Esophagus squamous epithelium (tissue), 5 donors: ENCODE data around the gene KRTAP10-9. TPM values are rescaled to one million over a fixed set of nuclear protein-coding genes. Genes with fewer than 3 reads are reported as not detected.
"Not testable (repeated sequence)": the region's sequence is repeated elsewhere in the genome, so short reads cannot be mapped to it uniquely, and the experiment has no call there.

Experiments used
- DNase-seq: peaks from one replicate; lab custom pipeline; 2025; lab: John Stamatoyannopoulos, UW
- H3K27ac ChIP-seq, 4 donors: fragments of 200-600 bp; sonication (generic); one replicate each; pipeline ENCODE4 v1.5.1; 2016 to 2019; ENCODE audit warnings: mild to moderate bottlenecking in 1 of 4
- H3K27me3 ChIP-seq, 4 donors: fragments of 200-600 bp; sonication (generic); 1 replicate in 3 of 4; 2 replicates in 1 of 4; pipeline versions ENCODE4 v1.5.1 to v1.6.0; 2017 to 2021; ENCODE audit warnings: antibody characterized with exemption in 1 of 4
- H3K36me3 ChIP-seq, 3 donors: fragments of 200-600 bp; sonication (generic); one replicate each; pipeline ENCODE4 v1.5.1; 2016 to 2019
- H3K4me1 ChIP-seq, 3 donors: fragments of 200-600 bp; sonication (generic); one replicate each; pipeline ENCODE4 v1.5.1; 2017 to 2019
- H3K4me3 ChIP-seq, 4 donors: fragments of 200-600 bp; sonication (generic); 1 replicate in 3 of 4; 2 replicates in 1 of 4; pipeline ENCODE4 v1.5.1; 2016 to 2019; ENCODE audit warnings: mild to moderate bottlenecking in 2 of 4, moderate library complexity in 1 of 4
- H3K9me3 ChIP-seq, 3 donors: fragments of 200-600 bp; sonication (generic); one replicate each; pipeline ENCODE4 v1.5.1; 2016 to 2019
- POLR2A ChIP-seq, 4 donors: fragments of 450-650 bp; IDR thresholded peaks; one replicate each; pipeline ENCODE4 v1.6.1; 2017; ENCODE audit warnings: antibody characterized with exemption in 4 of 4, mild to moderate bottlenecking in 4 of 4, moderate library complexity in 3 of 4
- WGBS, 2 donors: methylation state at CpG; one replicate each; pipeline ENCODE4 v1.1.5; 2018; 5-methylcytosine and 5-hydroxymethylcytosine counted together
- intact Hi-C: fragments of 100-400 bp; cut with DNase I; formaldehyde crosslinking; loops from one replicate; pipeline ENCODE4 v1.15.0; 2022
- total RNA-seq, 4 donors: library from RNA; depleted of rRNA; stranded (reverse); fragments of >200 nt; gene quantifications; one replicate each; pipeline ENCODE4 v1.1.0, GENCODE V29; 2016
- TF ChIP-seq, protein P1 (sequence below), 6 experiments: fragments of 450-650 bp in 4 of 6; fragments of 200-600 bp in 2 of 6; sonication (generic) in 2 of 6; IDR thresholded peaks; one replicate each; pipeline ENCODE4 v1.5.1; 2016 to 2019; ENCODE audit warnings: antibody characterized with exemption in 6 of 6, mild to moderate bottlenecking in 4 of 6, moderate library complexity in 4 of 6
- donor health status: DM: yes; HTN: yes; CAD: no.

Gene KRTAP10-9
- total RNA-seq, 4 donors from 2014 or later: not detected

- Histone ChIP-seq H3K27me3 (peaks cover 0 to 65% (median 0%) of the 10 kb centered on the region in 4 donors), H3K9me3 (no peaks in the 10 kb centered on the region), H3K4me1 (peaks cover 0 to 15% (median 0%) of the 10 kb centered on the region in 3 donors), H3K27ac (no peak overlapping the region), H3K36me3 (no peaks in the 10 kb centered on the region), H3K4me3 (no peak overlapping the region)
- DNase-seq: no peak
- no peak for TF ChIP-seq POLR2A (IDR thresholded peaks at IDR 0.05)
- TF ChIP-seq, protein P1, sequence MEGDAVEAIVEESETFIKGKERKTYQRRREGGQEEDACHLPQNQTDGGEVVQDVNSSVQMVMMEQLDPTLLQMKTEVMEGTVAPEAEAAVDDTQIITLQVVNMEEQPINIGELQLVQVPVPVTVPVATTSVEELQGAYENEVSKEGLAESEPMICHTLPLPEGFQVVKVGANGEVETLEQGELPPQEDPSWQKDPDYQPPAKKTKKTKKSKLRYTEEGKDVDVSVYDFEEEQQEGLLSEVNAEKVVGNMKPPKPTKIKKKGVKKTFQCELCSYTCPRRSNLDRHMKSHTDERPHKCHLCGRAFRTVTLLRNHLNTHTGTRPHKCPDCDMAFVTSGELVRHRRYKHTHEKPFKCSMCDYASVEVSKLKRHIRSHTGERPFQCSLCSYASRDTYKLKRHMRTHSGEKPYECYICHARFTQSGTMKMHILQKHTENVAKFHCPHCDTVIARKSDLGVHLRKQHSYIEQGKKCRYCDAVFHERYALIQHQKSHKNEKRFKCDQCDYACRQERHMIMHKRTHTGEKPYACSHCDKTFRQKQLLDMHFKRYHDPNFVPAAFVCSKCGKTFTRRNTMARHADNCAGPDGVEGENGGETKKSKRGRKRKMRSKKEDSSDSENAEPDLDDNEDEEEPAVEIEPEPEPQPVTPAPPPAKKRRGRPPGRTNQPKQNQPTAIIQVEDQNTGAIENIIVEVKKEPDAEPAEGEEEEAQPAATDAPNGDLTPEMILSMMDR (IDR thresholded peaks at IDR 0.05): no peak
- intact Hi-C loops: no loop called here
- 40 to 66% methylated on average over 4 to 9 of the region's 9 CpGs for WGBS, 2 donors
Observed at GRCh38 chr21:44596068-44596725, 30.7 kb upstream of the KRTAP10-9 start.

DNA sequence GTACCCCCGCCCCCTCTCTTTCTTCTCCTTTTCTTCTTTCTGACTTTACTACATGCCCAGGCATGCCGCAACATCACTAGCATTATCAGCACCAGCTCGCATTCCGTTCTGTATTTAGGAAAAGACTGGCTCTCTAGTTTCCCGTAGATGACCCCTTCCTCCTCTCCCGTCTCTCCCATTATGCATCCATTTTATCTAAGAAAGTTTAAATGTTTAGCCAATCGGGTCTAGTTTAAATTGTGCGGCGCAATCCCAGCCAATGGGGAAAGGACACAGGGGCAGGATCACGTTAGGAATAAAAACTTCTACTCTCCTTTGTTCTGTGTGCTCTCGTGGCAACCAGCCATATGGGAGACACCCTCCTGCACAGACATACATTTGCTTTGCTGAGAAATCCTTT is 28.8 kb upstream of the KRTAP10-9 start:
- H3K36me3 ChIP-seq: no peaks in the 10 kb centered on the region
- peaks cover 0 to 65% (median 0%) of the 10 kb centered on the region in 4 donors for H3K27me3 ChIP-seq
- no peaks in the 10 kb centered on the region for H3K4me1 ChIP-seq
- intact Hi-C loops: no loop called here
- no peak overlapping the region for H3K4me3 ChIP-seq
- 50 to 71% methylated on average over 11 of the region's 11 CpGs for WGBS, 2 donors
- no peaks in the 10 kb centered on the region for H3K9me3 ChIP-seq
- no peak for DNase-seq
- H3K27ac ChIP-seq: no peak overlapping the region
- TF ChIP-seq POLR2A (IDR thresholded peaks at IDR 0.05): no peak
- TF ChIP-seq, protein P1 (IDR thresholded peaks at IDR 0.05): no peak

DNA sequence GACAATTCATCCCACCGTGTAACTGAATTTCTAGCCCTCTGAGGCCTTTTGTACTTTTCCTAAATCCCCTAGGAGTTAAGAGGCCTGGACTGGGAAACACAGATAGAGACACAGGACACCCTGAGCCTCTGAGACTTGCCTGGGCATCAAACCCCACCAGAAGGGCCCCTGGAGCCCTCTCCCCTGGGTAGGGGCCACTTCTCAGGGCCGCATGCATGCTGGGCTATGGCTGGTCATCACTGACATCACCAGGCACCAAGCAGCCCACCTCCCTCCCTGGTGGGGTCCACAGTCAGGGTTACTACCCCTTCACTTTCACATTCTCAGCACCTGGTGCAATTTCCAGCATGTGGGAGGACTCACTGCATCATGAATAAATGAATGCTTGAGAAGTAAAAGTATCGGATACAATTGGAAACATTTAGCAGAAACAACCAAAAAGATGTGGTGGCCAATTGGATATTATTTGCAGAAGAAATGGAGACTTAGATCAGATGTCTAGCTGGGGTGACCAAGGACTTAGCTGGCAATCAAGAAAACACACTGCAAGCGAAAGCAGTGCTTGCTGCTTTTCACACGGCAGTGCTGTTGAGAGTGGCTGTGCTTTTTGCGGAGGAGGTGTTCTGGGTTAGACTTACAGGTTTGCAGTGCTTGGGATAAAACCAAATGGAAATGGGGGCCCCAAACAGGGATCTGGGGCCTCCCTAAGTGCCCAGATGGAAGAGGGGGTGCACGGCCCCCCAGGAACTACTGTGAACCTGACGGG is 27.4 kb upstream of the KRTAP10-9 start:
- 82 to 92% methylated on average over 7 to 8 of the region's 8 CpGs for WGBS, 2 donors
- Histone ChIP-seq H3K9me3 (no peaks in the 10 kb centered on the region), H3K4me3 (no peak overlapping the region), H3K27ac (no peak overlapping the region), H3K4me1 (no peaks in the 10 kb centered on the region), H3K36me3 (no peaks in the 10 kb centered on the region), H3K27me3 (peaks cover 0 to 67% (median 0%) of the 10 kb centered on the region in 4 donors)
- TF ChIP-seq, protein P1 (IDR thresholded peaks at IDR 0.05): no peak
- no peak for DNase-seq
- intact Hi-C loops: no loop called here

DNA sequence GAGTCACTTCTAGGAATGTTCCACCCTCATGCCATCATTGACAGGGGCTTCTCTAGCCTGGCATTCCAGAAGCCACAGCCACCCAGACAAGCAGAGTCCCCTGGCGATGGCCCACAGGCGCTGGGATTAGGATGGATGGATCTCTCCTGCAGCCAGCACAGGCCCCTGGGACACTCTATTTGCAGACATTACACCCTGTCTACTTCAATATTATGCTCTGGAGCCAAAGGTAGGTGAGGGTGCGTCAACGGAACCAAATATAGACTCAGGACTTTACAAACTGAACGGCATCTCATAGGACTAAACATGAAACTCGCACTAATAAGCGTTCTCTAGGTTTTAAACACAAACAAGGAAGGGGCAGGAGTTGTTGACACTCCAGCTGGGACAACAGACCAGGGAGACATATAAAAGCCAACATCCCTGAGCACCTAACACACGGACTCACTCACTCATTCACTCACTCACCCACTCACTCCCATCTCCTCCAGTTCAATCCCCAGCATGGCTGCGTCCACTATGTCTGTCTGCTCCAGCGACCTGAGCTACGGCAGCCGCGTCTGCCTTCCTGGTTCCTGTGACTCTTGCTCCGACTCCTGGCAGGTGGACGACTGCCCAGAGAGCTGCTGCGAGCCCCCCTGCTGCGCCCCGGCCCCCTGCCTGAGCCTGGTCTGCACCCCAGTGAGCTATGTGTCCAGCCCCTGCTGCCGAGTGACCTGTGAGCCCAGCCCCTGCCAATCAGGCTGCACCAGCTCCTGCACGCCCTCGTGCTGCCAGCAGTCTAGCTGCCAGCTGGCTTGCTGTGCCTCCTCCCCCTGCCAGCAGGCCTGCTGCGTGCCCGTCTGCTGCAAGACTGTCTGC is 26.5 kb upstream of the KRTAP10-9 start, which contains the start of gene KRTAP10-7:
Gene KRTAP10-7, plus strand, starts transcription at position 480 of the 861 bp plus-strand sequence. Its CDS starts 25 bp downstream, at position 505.
- intact Hi-C loops, H3K36me3 ChIP-seq, H3K4me1 ChIP-seq, H3K4me3 ChIP-seq, DNase-seq, H3K9me3 ChIP-seq, H3K27ac ChIP-seq: not testable (repeated sequence)
- whole genome bisulfite sequencing, 2 donors: 46 to 53% methylated on average over 8 to 14 of the region's 23 CpGs
- peaks cover 0 to 72% (median 0%) of the 10 kb centered on the region in 4 donors for H3K27me3 ChIP-seq

DNA sequence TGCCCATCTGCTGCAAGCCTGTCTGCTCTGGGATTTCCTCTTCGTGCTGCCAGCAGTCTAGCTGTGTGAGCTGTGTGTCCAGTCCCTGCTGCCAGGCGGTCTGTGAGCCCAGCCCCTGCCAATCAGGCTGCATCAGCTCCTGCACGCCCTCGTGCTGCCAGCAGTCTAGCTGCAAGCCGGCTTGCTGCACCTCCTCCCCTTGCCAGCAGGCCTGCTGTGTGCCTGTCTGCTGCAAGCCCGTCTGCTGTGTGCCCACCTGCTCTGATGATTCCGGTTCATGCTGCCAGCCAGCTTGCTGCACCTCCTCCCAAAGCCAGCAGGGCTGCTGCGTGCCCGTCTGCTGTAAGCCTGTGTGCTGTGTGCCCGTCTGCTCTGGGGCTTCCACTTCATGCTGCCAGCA is 25.8 kb upstream of the KRTAP10-9 start:
- intact Hi-C loops: not testable (repeated sequence)
- WGBS, 2 donors: 35% methylated on average over 7 of the region's 10 CpGs; no CpG with 5 or more reads in 1 of the 2 donors

More for the DNA sequence above, 25.8 kb upstream of the KRTAP10-9 start:
- DNase-seq, H3K9me3 ChIP-seq, H3K4me1 ChIP-seq, H3K36me3 ChIP-seq, H3K4me3 ChIP-seq, H3K27ac ChIP-seq: not testable (repeated sequence)
- H3K27me3 ChIP-seq: peaks cover 0 to 70% (median 0%) of the 10 kb centered on the region in 4 donors
- TF ChIP-seq, protein P1 (IDR thresholded peaks at IDR 0.05): peak in 1 of 6 experiments; percentile 32
